ENCODE results near the gene ZWILCH. TPM values are rescaled to one million over a fixed set of nuclear protein-coding genes. Genes with fewer than 3 reads are reported as not detected.

ZWILCH gene
- total and polyA plus RNA-seq, 2 donors (not counting 3 experiments of a cell fraction or from before 2014, with no cell fraction given), result 9.3 to 28.8 TPM

DNA sequence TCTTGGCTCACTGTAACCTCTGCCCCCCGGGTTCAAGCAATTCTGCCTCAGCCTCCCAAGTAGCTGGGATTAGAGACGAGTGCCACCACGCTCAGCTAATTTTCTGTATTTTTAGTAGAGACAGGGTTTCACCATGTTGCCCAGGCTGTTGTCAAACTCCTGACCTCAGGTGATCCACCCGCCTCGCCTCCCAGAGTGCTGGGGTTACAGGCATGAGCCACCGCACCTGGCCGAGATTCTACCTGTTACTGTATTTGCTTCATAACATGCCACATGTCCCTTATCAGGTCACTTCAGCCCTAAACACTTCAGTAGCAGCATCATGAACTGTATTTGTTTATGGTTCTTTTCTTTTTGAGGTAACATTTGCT lies 68.2 kb downstream of the ZWILCH start:
- DNase-seq (ENCODE audit: low read depth, low spot score), result no peak
- ChIA-PET CTCF (interaction anchor here (1.3 kb wide), 1 partner anchor 12 kb away, joined by 3 read pairs; no protein-coding TSS in a partner anchor), POLR2A (no interaction called here)
- Histone ChIP-seq H3K4me2 (ENCODE audit: insufficient read depth, low read length) (no peak overlapping the region), H3K27ac (ENCODE audit: insufficient read depth, low read depth, low read length) (no peak overlapping the region), H3K36me3 (ENCODE audit: control insufficient read depth in 2 of 2, extremely low read depth in 1 of 2, insufficient read depth in 2 of 2, low read length in 2 of 2) (no peaks in the 10 kb centered on the region), H3K4me1 (ENCODE audit: control insufficient read depth, extremely low read depth, insufficient read depth, low read length) (peaks cover 7% of the 10 kb centered on the region), H3K4me3 (replicated peaks in 1 of 3; ENCODE audit: insufficient read depth in 1 of 3, low read depth in 1 of 3, low read length in 3 of 3) (no peak overlapping the region), H3K79me2 (ENCODE audit: control insufficient read depth, insufficient read depth, low read length) (no peaks in the 10 kb centered on the region), H2AFZ (ENCODE audit: low read depth, low read length) (no peak overlapping the region), H3K9me3 (replicated peaks; ENCODE audit: control insufficient read depth, insufficient read depth, low read length) (no peaks in the 10 kb centered on the region), H4K20me1 (replicated peaks; ENCODE audit: control insufficient read depth, extremely low read depth, insufficient read depth, low read length) (no peaks in the 10 kb centered on the region), H3K9ac (replicated peaks; ENCODE audit: extremely low read depth, insufficient read depth, low read length) (no peak overlapping the region), H3K27me3 (ENCODE audit: control insufficient read depth in 2 of 2, insufficient read depth in 2 of 2, low read length in 2 of 2) (no peaks in the 10 kb centered on the region), H3K9me1 (replicated peaks; ENCODE audit: control insufficient read depth, extremely low read depth, insufficient read depth, low read length) (no peaks in the 10 kb centered on the region)
- intact Hi-C loops (cut with micrococcal nuclease) (no loop called here), dilution Hi-C loops (cut with MboI; ENCODE audit: extremely low pct_ligation_motif_present, low sequenced_read_pairs) (no loop called here)
- BruUV-seq (replicated peaks), result no TSS peak
- TF ChIP-seq, protein P1, sequence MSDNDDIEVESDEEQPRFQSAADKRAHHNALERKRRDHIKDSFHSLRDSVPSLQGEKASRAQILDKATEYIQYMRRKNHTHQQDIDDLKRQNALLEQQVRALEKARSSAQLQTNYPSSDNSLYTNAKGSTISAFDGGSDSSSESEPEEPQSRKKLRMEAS (IDR thresholded peaks at IDR 0.05; ENCODE audit: insufficient read depth, insufficient read length), result no peak
- TF ChIP-seq, protein P2, sequence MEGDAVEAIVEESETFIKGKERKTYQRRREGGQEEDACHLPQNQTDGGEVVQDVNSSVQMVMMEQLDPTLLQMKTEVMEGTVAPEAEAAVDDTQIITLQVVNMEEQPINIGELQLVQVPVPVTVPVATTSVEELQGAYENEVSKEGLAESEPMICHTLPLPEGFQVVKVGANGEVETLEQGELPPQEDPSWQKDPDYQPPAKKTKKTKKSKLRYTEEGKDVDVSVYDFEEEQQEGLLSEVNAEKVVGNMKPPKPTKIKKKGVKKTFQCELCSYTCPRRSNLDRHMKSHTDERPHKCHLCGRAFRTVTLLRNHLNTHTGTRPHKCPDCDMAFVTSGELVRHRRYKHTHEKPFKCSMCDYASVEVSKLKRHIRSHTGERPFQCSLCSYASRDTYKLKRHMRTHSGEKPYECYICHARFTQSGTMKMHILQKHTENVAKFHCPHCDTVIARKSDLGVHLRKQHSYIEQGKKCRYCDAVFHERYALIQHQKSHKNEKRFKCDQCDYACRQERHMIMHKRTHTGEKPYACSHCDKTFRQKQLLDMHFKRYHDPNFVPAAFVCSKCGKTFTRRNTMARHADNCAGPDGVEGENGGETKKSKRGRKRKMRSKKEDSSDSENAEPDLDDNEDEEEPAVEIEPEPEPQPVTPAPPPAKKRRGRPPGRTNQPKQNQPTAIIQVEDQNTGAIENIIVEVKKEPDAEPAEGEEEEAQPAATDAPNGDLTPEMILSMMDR (IDR thresholded peaks at IDR 0.05; ENCODE audit: extremely low read depth in 1 of 2, insufficient read depth in 1 of 2, low read depth in 1 of 2, low read length in 2 of 2), result no peak
- TF ChIP-seq GATA2 (IDR thresholded peaks at IDR 0.05; ENCODE audit: insufficient read depth, insufficient read length, low read depth, low read length), result no peak
- no peak for TF ChIP-seq FOS (IDR thresholded peaks at IDR 0.05; ENCODE audit: borderline replicate concordance, insufficient read depth, low read length)
- TF ChIP-seq EZH2 (IDR thresholded peaks at IDR 0.05; ENCODE audit: borderline replicate concordance, low read depth, low read length, severe bottlenecking), result no peak
- no peak for TF ChIP-seq JUN (IDR thresholded peaks at IDR 0.05; ENCODE audit: borderline replicate concordance, insufficient read depth, insufficient read length, low read depth)
- TF ChIP-seq POLR2A (IDR thresholded peaks at IDR 0.05; ENCODE audit: low read depth, low read length), result no peak
- no peak for TF ChIP-seq MYC (IDR thresholded peaks at IDR 0.05; ENCODE audit: low read depth, low read length)
- no peak for TF ChIP-seq POLR2AphosphoS5 (IDR thresholded peaks at IDR 0.05; ENCODE audit: insufficient read depth, low read depth, low read length)
- FAIRE-seq, result no peak

Data from endothelial cell of umbilical vein (primary cell).